A549 (cell line): Measurements from ENCODE around the gene PRXL2B. TPM values are rescaled to one million over a fixed set of nuclear protein-coding genes. Genes with fewer than 3 reads are reported as not detected.

Experiments used
- ATAC-seq, 2 experiments: fragments of 200-7000 bp in 1 of 2; fragments of >200 bp in 1 of 2; cut with Nextera tagmentation in 1 of 2; cut with Tn5 transposase in 1 of 2; 3 replicates each; pipeline versions ENCODE4 v1.8.0 to v1.9.1; 2018 to 2020; ENCODE audit warnings: mild to moderate bottlenecking in 1 of 2, moderate library complexity in 1 of 2
- CTCF ChIA-PET: fragments of 300-600 bp; sonication (Branson Sonifier 250); formaldehyde crosslinking; extraction: SDS; loops from one replicate; lab custom pipeline; 2021; ENCODE audit warnings: antibody characterized with exemption, inconsistent platforms; lab: Yijun Ruan, JAX
- POLR2A ChIA-PET: fragments of 350-600 bp; formaldehyde crosslinking; extraction: SDS; loops from one replicate; lab custom pipeline; 2021; ENCODE audit warnings: antibody characterized with exemption, inconsistent platforms; lab: Yijun Ruan, JAX
- DNase-seq, 2 experiments: peaks; one replicate each; pipeline versions ENCODE4 v3.0.0 to v3.0.0-alpha.2; 2011 to 2016; ENCODE audit warnings: low read depth in 1 of 2, low spot score in 1 of 2
- FAIRE-seq: peaks from 2 replicates; lab custom pipeline; 2011; peaks lifted over from hg19 to GRCh38; lab: Jason Lieb, UNC
- H3K27ac ChIP-seq, 2 experiments: fragments of >200 bp; sonication (Bioruptor Twin); formaldehyde crosslinking; 3 replicates each; pipeline ENCODE4 v1.5.1; 2016 to 2017
- H3K4me1 ChIP-seq: fragments of >200 bp; sonication (Bioruptor Twin); formaldehyde crosslinking; 3 replicates; pipeline ENCODE4 v1.6.1; 2016
- H3K4me2 ChIP-seq: fragments of >200 bp; sonication (Bioruptor Twin); formaldehyde crosslinking; 3 replicates; pipeline ENCODE4 v1.6.1; 2016
- H3K4me3 ChIP-seq: fragments of >200 bp; sonication (Bioruptor Twin); formaldehyde crosslinking; 3 replicates; pipeline ENCODE4 v1.5.1; 2016
- H3K9me3 ChIP-seq: fragments of >200 bp; sonication (Bioruptor Twin); formaldehyde crosslinking; 3 replicates; pipeline ENCODE4 v1.6.1; 2016
- BCL3 ChIP-seq: fragments of >200 bp; sonication (Bioruptor Twin); formaldehyde crosslinking; IDR thresholded peaks from 3 replicates; pipeline ENCODE4 v1.6.1; 2016
- CEBPB ChIP-seq, 2 experiments: fragments of >200 bp in 1 of 2; sonication (Bioruptor Twin) in 1 of 2; formaldehyde crosslinking in 1 of 2; IDR thresholded peaks; 2 replicates each; pipeline ENCODE4 v1.6.1; 2012 to 2016
- EHMT2 ChIP-seq: fragments of 200-600 bp; sonication (generic); IDR thresholded peaks from 2 replicates; pipeline ENCODE4 v1.6.1; 2016; ENCODE audit warnings: antibody characterized with exemption, low read depth, mild to moderate bottlenecking, moderate library complexity
- ELK1 ChIP-seq: fragments of 150-350 bp; IDR thresholded peaks from 2 replicates; pipeline ENCODE4 v1.6.1; 2014; ENCODE audit warnings: low read depth, mild to moderate bottlenecking, low read length
- EP300 ChIP-seq, 2 experiments: fragments of >200 bp; sonication (Bioruptor Twin); formaldehyde crosslinking; IDR thresholded peaks; 2 replicates in 1 of 2; 3 replicates in 1 of 2; pipeline ENCODE4 v1.6.1; 2016 to 2017
- ESRRA ChIP-seq: fragments of 150-350 bp; IDR thresholded peaks from 2 replicates; pipeline ENCODE4 v1.6.1; 2014; ENCODE audit warnings: mild to moderate bottlenecking, low read length, borderline replicate concordance
- FOSB ChIP-seq: fragments of 250-450 bp; sonication (Bioruptor Pico); IDR thresholded peaks from 2 replicates; pipeline ENCODE4 v1.5.0; 2020; ENCODE audit warnings: mild to moderate bottlenecking, moderate library complexity
- HOXA7 ChIP-seq: fragments of 250-450 bp; sonication (Bioruptor Pico); IDR thresholded peaks from 2 replicates; pipeline ENCODE4 v1.5.0; 2020; ENCODE audit warnings: mild to moderate bottlenecking, moderate library complexity
- NR3C1 ChIP-seq: fragments of >200 bp; sonication (Bioruptor Twin); formaldehyde crosslinking; IDR thresholded peaks from 3 replicates; pipeline ENCODE4 v1.6.1; 2017
- PHF8 ChIP-seq: fragments of 200-600 bp; sonication (generic); IDR thresholded peaks from 2 replicates; pipeline ENCODE4 v1.6.1; 2016; ENCODE audit warnings: low read depth, mild to moderate bottlenecking, antibody characterized with exemption, moderate library complexity, borderline replicate concordance
- POLR2AphosphoS2 ChIP-seq: conservative IDR thresholded peaks from 2 replicates; pipeline ENCODE4 v1.6.1; 2012; ENCODE audit warnings: low read length, improper control_type of control experiment, inconsistent platforms
- RARB ChIP-seq: fragments of 250-450 bp; sonication (Bioruptor Pico); IDR thresholded peaks from 2 replicates; pipeline ENCODE4 v1.8.0; 2021; ENCODE audit warnings: mild to moderate bottlenecking, moderate library complexity
- RNF2 ChIP-seq: fragments of 200-600 bp; sonication (generic); IDR thresholded peaks from 2 replicates; pipeline ENCODE4 v1.6.1; 2016; ENCODE audit warnings: low read depth, mild to moderate bottlenecking, antibody characterized with exemption, moderate library complexity, borderline replicate concordance
- TP53 ChIP-seq: fragments of 250-450 bp; sonication (Bioruptor Pico); IDR thresholded peaks from 2 replicates; pipeline ENCODE4 v1.5.0; 2021; ENCODE audit warnings: mild to moderate bottlenecking, moderate library complexity
- ZC3H11A ChIP-seq: fragments of 450-650 bp; IDR thresholded peaks from 2 replicates; pipeline ENCODE4 v1.6.1; 2014; ENCODE audit warnings: antibody characterized with exemption, mild to moderate bottlenecking
- ZSCAN20 ChIP-seq: fragments of 250-450 bp; sonication (Bioruptor Pico); IDR thresholded peaks from 2 replicates; pipeline ENCODE4 v1.8.0; 2022; ENCODE audit warnings: mild to moderate bottlenecking, moderate library complexity
- WGBS: methylation state at CpG from one replicate; pipeline ENCODE4 v1.1.6; 2017; ENCODE audit errors: missing lambda C conversion rate; 5-methylcytosine and 5-hydroxymethylcytosine counted together
- polyA plus RNA-seq, 4 experiments: library from polyadenylated mRNA; depleted of rRNA in 3 of 4; stranded (reverse); fragments of >200 nt; fragmentation: RNase III in 1 of 4; extraction: RNeasy Plus Mini Kit Qiagen cat#74134 plus additional on column Dnase treatment in 1 of 4; gene quantifications; 2 replicates in 3 of 4; 3 replicates in 1 of 4; pipeline ENCODE4 v1.2.3, GENCODE V29; 2011 to 2017
- TF ChIP-seq, protein P1 (sequence below): fragments of >200 bp; sonication (Bioruptor Twin); formaldehyde crosslinking; IDR thresholded peaks from 3 replicates; pipeline ENCODE4 v1.5.1; 2016
- TF ChIP-seq, protein P2 (sequence below): IDR thresholded peaks from 2 replicates; pipeline ENCODE4 v1.6.1; 2012; ENCODE audit warnings: low read depth, borderline replicate concordance

The PRXL2B gene
- polyA plus RNA-seq, 2 of the 4 experiments (the other 2 are of a cell fraction) = 4.4 to 16.4 TPM

DNA sequence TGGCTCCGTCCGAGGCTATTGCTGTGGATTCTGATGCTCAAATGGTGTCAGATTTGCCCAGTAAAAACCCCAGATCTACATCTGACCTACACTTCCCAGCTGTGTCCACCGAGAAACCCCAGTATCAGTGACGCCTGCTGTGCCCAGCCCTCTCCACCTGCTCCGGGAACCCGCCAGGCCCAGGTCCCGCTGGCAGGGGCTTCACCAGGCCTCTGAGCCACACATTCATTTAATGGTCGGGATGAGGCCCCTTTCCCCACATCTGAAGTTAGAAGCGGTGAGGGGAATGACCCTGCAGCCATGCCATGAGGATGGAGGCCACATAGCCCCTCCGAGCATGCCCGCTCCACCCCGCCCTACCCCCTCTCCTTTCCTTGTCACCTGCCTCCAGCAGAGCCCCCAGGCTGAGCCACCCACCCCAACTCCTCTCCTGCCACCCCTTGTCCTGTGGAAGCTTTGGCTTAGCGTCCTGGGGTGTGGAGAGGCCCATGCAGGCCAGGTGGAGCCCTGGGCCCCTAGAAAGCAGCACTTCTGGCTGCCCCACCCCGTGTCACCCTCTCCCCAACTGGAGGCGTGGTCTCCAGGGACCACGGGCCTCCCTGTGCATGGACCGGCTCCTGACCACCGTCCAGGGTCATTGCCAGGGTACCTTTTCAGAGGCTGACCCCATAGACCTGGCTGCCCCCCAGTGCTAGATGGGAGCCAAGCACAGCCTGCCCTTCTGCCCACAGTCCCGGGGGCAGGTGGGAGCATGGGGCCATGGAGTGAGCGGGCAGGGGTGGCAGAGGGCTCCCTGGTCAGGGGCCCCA is 22.4 kb upstream of the PRXL2B start:
- WGBS = 80% methylated on average over 8 of the region's 20 CpGs
- no peak for DNase-seq
- no peaks in the 10 kb centered on the region for H3K9me3 ChIP-seq
- H3K27ac ChIP-seq = no peak overlapping the region
- POLR2A ChIA-PET = no interaction called here
- H3K4me2 ChIP-seq = no peak overlapping the region
- CTCF ChIA-PET = no interaction called here
- TF ChIP-seq RARB = no peak
- TF ChIP-seq HOXA7 (CRISPR knock-in tag) = no peak
- TF ChIP-seq, protein P1, sequence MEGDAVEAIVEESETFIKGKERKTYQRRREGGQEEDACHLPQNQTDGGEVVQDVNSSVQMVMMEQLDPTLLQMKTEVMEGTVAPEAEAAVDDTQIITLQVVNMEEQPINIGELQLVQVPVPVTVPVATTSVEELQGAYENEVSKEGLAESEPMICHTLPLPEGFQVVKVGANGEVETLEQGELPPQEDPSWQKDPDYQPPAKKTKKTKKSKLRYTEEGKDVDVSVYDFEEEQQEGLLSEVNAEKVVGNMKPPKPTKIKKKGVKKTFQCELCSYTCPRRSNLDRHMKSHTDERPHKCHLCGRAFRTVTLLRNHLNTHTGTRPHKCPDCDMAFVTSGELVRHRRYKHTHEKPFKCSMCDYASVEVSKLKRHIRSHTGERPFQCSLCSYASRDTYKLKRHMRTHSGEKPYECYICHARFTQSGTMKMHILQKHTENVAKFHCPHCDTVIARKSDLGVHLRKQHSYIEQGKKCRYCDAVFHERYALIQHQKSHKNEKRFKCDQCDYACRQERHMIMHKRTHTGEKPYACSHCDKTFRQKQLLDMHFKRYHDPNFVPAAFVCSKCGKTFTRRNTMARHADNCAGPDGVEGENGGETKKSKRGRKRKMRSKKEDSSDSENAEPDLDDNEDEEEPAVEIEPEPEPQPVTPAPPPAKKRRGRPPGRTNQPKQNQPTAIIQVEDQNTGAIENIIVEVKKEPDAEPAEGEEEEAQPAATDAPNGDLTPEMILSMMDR = no peak
- TF ChIP-seq ZSCAN20 (CRISPR knock-in tag) = no peak
- no peak for TF ChIP-seq EHMT2
- TF ChIP-seq, all 56 proteins: peak for 0
- no peak for FAIRE-seq
- Histone ChIP-seq H3K4me1 (no peaks in the 10 kb centered on the region), H3K4me3 (no peak overlapping the region)
- no peak for ATAC-seq

DNA sequence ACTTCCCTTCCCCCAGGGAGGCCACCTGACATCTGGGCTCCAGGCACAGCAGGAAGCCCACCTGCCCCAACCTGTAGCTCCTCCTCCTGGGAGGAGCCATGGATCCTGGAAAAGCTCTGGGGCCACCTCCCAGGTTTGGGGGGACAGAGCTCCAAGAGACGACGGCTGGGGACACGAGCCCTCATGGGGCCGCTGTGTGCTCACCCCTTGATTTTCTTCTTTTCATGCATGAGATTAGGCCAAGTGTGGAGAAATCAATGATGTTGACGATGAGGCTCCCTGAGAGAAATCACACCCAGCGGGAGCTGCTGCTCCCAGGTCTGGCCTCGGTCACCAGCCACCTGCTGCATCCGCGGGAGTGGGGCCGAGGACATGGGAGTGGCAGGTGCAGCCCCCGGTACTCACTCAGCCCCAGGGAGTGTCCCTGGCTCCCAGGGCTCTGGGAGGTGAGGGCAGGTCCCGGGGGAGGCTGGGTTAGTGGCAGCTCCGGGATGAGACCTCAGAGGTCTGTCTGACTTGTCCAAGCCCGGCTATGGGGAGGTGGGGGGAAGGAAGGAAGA is 21.7 kb upstream of the PRXL2B start:
- WGBS = 39% methylated on average over 11 of the region's 14 CpGs
- no peak overlapping the region for H3K4me2 ChIP-seq
- CTCF ChIA-PET = no interaction called here
- DNase-seq = no peak
- no peak overlapping the region for H3K4me3 ChIP-seq
- no peak for FAIRE-seq
- POLR2A ChIA-PET = no interaction called here
- no peak overlapping the region for H3K27ac ChIP-seq
- H3K9me3 ChIP-seq = no peaks in the 10 kb centered on the region
- TF ChIP-seq ESRRA (no peak), RNF2 (no peak), EP300 (IDR thresholded peaks at IDR 0.05) (no peak), FOSB (CRISPR knock-in tag) (no peak), ZC3H11A (no peak), HOXA7 (CRISPR knock-in tag) (no peak), TP53 (no peak), EHMT2 (no peak), PHF8 (no peak), NR3C1 (no peak), CEBPB (IDR thresholded peaks at IDR 0.05) (no peak), POLR2AphosphoS2 (no peak), BCL3 (no peak), ELK1 (no peak)
- TF ChIP-seq, protein P2, sequence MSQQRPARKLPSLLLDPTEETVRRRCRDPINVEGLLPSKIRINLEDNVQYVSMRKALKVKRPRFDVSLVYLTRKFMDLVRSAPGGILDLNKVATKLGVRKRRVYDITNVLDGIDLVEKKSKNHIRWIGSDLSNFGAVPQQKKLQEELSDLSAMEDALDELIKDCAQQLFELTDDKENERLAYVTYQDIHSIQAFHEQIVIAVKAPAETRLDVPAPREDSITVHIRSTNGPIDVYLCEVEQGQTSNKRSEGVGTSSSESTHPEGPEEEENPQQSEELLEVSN = no peak
- TF ChIP-seq, protein P1 = no peak
- no peaks in the 10 kb centered on the region for H3K4me1 ChIP-seq
- no peak for ATAC-seq
